IMR-90 (cell line): ENCODE measurements around the gene PLCB4. TPM values are rescaled to one million over a fixed set of nuclear protein-coding genes. Genes with fewer than 3 reads are reported as not detected.

Experiments used
- ATAC-seq: fragments of 200-7000 bp; cut with Tn5 transposase; 2 replicates; pipeline ENCODE4 v1.9.1; 2020; ENCODE audit warnings: low read depth, mild to moderate bottlenecking, moderate library complexity
- BruUV-seq: library from RNA; stranded (reverse); fragments of 400-500 nt; replicated peaks from 2 replicates; lab custom pipeline; 2021; lab: Mats Ljungman, UMichigan
- CTCF ChIA-PET: fragments of 300-600 bp; formaldehyde crosslinking; extraction: SDS; loops from one replicate; lab custom pipeline; 2021; ENCODE audit warnings: antibody characterized with exemption; lab: Yijun Ruan, JAX
- POLR2A ChIA-PET: fragments of 300-600 bp; sonication (Branson Sonifier 250); formaldehyde crosslinking; loops from one replicate; lab custom pipeline; 2022; ENCODE audit warnings: antibody characterized with exemption; ENCODE audit not compliant: unreplicated experiment; lab: Charles Lee
- DNase-seq: peaks from one replicate; pipeline ENCODE4 v3.0.0; 2013
- H2AFZ ChIP-seq: replicated peaks from 2 replicates; pipeline ENCODE3; 2013; ENCODE audit warnings: low read length, mild to moderate bottlenecking; ENCODE audit not compliant: poor library complexity
- H2AK5ac ChIP-seq: 2 replicates; pipeline ENCODE4 v1.6.1; 2013; ENCODE audit warnings: low read depth, low read length, inconsistent platforms
- H2AK9ac ChIP-seq: replicated peaks from 2 replicates; pipeline ENCODE3; 2013; ENCODE audit warnings: mild to moderate bottlenecking, low read depth, low read length, moderate library complexity; ENCODE audit not compliant: poor library complexity
- H2BK120ac ChIP-seq: 2 replicates; pipeline ENCODE4 v1.6.1; 2013; ENCODE audit warnings: low read depth, low read length, inconsistent platforms
- H2BK15ac ChIP-seq: 3 replicates; pipeline ENCODE4 v1.6.1; 2013; ENCODE audit warnings: low read depth, low read length, inconsistent platforms
- H2BK20ac ChIP-seq: 2 replicates; pipeline ENCODE4 v1.6.1; 2013; ENCODE audit warnings: low read depth, mild to moderate bottlenecking, inconsistent platforms, low read length, moderate library complexity
- H2BK5ac ChIP-seq: 2 replicates; pipeline ENCODE4 v1.6.1; 2013; ENCODE audit warnings: mild to moderate bottlenecking, low read depth, low read length, inconsistent platforms; ENCODE audit not compliant: poor library complexity, severe bottlenecking
- H3K14ac ChIP-seq: replicated peaks from 2 replicates; pipeline ENCODE4 v1.6.1; 2013; ENCODE audit warnings: low read depth, low read length, inconsistent platforms
- H3K18ac ChIP-seq: 2 replicates; pipeline ENCODE4 v1.6.1; 2013; ENCODE audit warnings: low read depth, low read length, control low read depth
- H3K23ac ChIP-seq: 2 replicates; pipeline ENCODE4 v1.6.1; 2013; ENCODE audit warnings: low read depth, low read length, inconsistent platforms
- H3K27ac ChIP-seq: 2 replicates; pipeline ENCODE4 v1.5.1; 2013; ENCODE audit warnings: mild to moderate bottlenecking, control low read depth, low read length; ENCODE audit not compliant: insufficient read depth
- H3K27me3 ChIP-seq: 2 replicates; pipeline ENCODE4 v1.6.1; 2013; ENCODE audit warnings: low read length; ENCODE audit not compliant: control insufficient read depth, insufficient read depth
- H3K36me3 ChIP-seq: 2 replicates; pipeline ENCODE4 v1.6.1; 2013; ENCODE audit warnings: low read length, mixed read lengths; ENCODE audit not compliant: control insufficient read depth, insufficient read depth
- H3K4ac ChIP-seq: 2 replicates; pipeline ENCODE4 v1.6.1; 2013; ENCODE audit warnings: low read depth, low read length, inconsistent platforms
- H3K4me1 ChIP-seq: 2 replicates; pipeline ENCODE4 v1.6.1; 2013; ENCODE audit warnings: low read length, mixed read lengths; ENCODE audit not compliant: control insufficient read depth, insufficient read depth
- H3K4me2 ChIP-seq: 2 replicates; pipeline ENCODE4 v1.6.1; 2013; ENCODE audit warnings: low read depth, mild to moderate bottlenecking, control low read depth, low read length, moderate library complexity
- H3K4me3 ChIP-seq: 2 replicates; pipeline ENCODE4 v1.5.1; 2013; ENCODE audit warnings: low read depth, mild to moderate bottlenecking, control low read depth, low read length, moderate library complexity; ENCODE audit not compliant: insufficient read depth
- H3K56ac ChIP-seq: 2 replicates; pipeline ENCODE4 v1.6.1; 2013; ENCODE audit warnings: low read length, inconsistent platforms; ENCODE audit not compliant: insufficient read depth; ENCODE audit errors: extremely low read depth
- H3K79me1 ChIP-seq, 2 experiments: 2 replicates each; pipeline ENCODE4 v1.6.1; 2013; ENCODE audit warnings: low read length in 2 of 2, inconsistent platforms in 1 of 2, low read depth in 1 of 2
- H3K9ac ChIP-seq: 2 replicates; pipeline ENCODE4 v1.6.1; 2013; ENCODE audit warnings: low read depth, low read length, control low read depth
- H3K9me1 ChIP-seq: 2 replicates; pipeline ENCODE4 v1.6.1; 2013; ENCODE audit warnings: low read length, inconsistent platforms; ENCODE audit not compliant: insufficient read depth
- H3K9me3 ChIP-seq: 2 replicates; pipeline ENCODE4 v1.6.1; 2013; ENCODE audit warnings: low read length; ENCODE audit not compliant: control insufficient read depth, insufficient read depth
- H4K20me1 ChIP-seq: 2 replicates; pipeline ENCODE4 v1.6.1; 2013; ENCODE audit warnings: low read length, inconsistent platforms; ENCODE audit not compliant: insufficient read depth
- H4K5ac ChIP-seq: 2 replicates; pipeline ENCODE4 v1.6.1; 2013; ENCODE audit warnings: mild to moderate bottlenecking, low read depth, low read length, control low read depth
- H4K8ac ChIP-seq, 2 experiments: 2 replicates each; pipeline ENCODE4 v1.6.1; 2013; ENCODE audit warnings: low read depth in 2 of 2, low read length in 2 of 2, control low read depth in 1 of 2, inconsistent platforms in 1 of 2
- H4K91ac ChIP-seq: 2 replicates; pipeline ENCODE4 v1.6.1; 2013; ENCODE audit warnings: low read depth, low read length, inconsistent platforms; ENCODE audit not compliant: insufficient read depth
- MXI1 ChIP-seq: IDR thresholded peaks from 2 replicates; pipeline ENCODE4 v1.6.1; 2012; ENCODE audit warnings: low read depth, mild to moderate bottlenecking, low read length, moderate library complexity, borderline replicate concordance
- POLR2A ChIP-seq: IDR thresholded peaks from 2 replicates; pipeline ENCODE4 v1.6.1; 2012; ENCODE audit warnings: mild to moderate bottlenecking, low read depth, low read length
- SMC3 ChIP-seq: fragments of 150-350 bp; IDR thresholded peaks from 2 replicates; pipeline ENCODE4 v1.6.1; 2016; ENCODE audit warnings: low read depth, mild to moderate bottlenecking, antibody characterized with exemption, low read length, moderate library complexity
- USF2 ChIP-seq: fragments of 150-350 bp; IDR thresholded peaks from 2 replicates; pipeline ENCODE4 v1.6.1; 2017; ENCODE audit warnings: mild to moderate bottlenecking, antibody characterized with exemption, low read length, low read depth
- dilution Hi-C: fragments of 300-500 bp; cut with HindIII; formaldehyde crosslinking; loops from one replicate; pipeline ENCODE4 v1.14.3; 2018; ENCODE audit warnings: low sequenced_read_pairs; ENCODE audit not compliant: unreplicated experiment
- in situ Hi-C: fragments of 300-500 bp; cut with MboI; formaldehyde crosslinking; loops from 3 replicates; pipeline ENCODE4 v1.14.3; 2019; ENCODE audit warnings: low sequenced_read_pairs, inconsistent platforms, mixed read lengths
- intact Hi-C: fragments of 100-400 bp; cut with micrococcal nuclease; formaldehyde crosslinking; loops from 2 replicates; pipeline ENCODE4 v1.10.0; 2022
- polyA plus RNA-seq, 3 experiments: library from polyadenylated mRNA; depleted of rRNA; stranded (reverse); fragments of >200 nt; gene quantifications; 2 replicates each; pipeline ENCODE4 v1.2.3, GENCODE V29; 2012; ENCODE audit warnings: low replicate concordance in 1 of 3
- total RNA-seq: library from RNA; depleted of rRNA; stranded (reverse); fragments of >200 nt; gene quantifications from 2 replicates; pipeline ENCODE4 v1.2.3, GENCODE V29; 2012

The PLCB4 gene
- total and polyA plus RNA-seq, 2 of the 4 experiments (the other 2 are of a cell fraction) = 12.5 to 24.0 TPM

DNA sequence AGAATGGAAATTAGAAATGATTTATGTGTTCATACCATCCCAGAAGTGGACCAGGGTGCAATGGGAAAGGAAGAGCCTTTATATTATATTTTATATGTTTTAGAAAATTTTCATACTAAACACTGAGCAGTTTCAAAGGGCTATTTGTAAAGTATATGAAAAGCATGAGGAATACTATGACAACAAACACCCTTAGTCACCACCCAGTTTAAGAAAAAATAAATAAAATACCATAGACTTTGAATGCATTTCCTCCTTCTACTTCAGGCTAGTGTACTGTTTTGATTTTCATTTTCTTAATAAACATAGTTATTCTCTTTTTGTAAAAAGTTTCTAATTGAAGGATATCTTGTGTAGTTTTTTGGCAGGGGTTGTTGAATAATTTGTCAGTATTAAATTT lies 191.1 kb downstream of the PLCB4 start:
- Histone ChIP-seq H3K4ac (no peak overlapping the region), H3K27ac (no peak overlapping the region), H3K27me3 (no peaks in the 10 kb centered on the region), H3K9me3 (no peaks in the 10 kb centered on the region), H2AK5ac (no peak overlapping the region), H2BK5ac (no peak overlapping the region), H3K14ac (no peak overlapping the region), H2AFZ (no peak overlapping the region), H2BK120ac (no peak overlapping the region), H4K91ac (no peak overlapping the region), H2BK20ac (no peak overlapping the region), H3K4me3 (no peak overlapping the region), H3K23ac (no peak overlapping the region), H3K18ac (no peak overlapping the region), H2AK9ac (no peak overlapping the region), H4K20me1 (peaks cover 5% of the 10 kb centered on the region; the same call in 1 of the 2 replicates), H4K5ac (no peak overlapping the region), H2BK15ac (no peak overlapping the region), H3K4me1 (peaks cover 7% of the 10 kb centered on the region), H3K36me3 (no peaks in the 10 kb centered on the region; the same call in 1 of the 2 replicates), H3K56ac (no peak overlapping the region), H3K9me1 (peaks cover 12% of the 10 kb centered on the region), H3K79me1 (peaks cover 34 to 48% of the 10 kb centered on the region in 2 experiments), H3K9ac (no peak overlapping the region), H3K4me2 (no peak overlapping the region), H4K8ac (no peak overlapping the region)
- in situ Hi-C loops (no loop called here), dilution Hi-C loops (no loop called here), intact Hi-C loops (no loop called here)
- peak; percentile 59 for ATAC-seq
- no TSS peak for BruUV-seq
- CTCF ChIA-PET = no interaction called here
- POLR2A ChIA-PET = no interaction called here
- TF ChIP-seq SMC3 (no peak), POLR2A (no peak), MXI1 (no peak), USF2 (no peak)
- DNase-seq = no peak
